Heart right ventricle (tissue), 16 donors: Measurements from ENCODE around the gene CPA5. TPM values are rescaled to one million over a fixed set of nuclear protein-coding genes. Genes with fewer than 3 reads are reported as not detected.

ENCODE experiments used
- ATAC-seq, 8 donors: fragments of 200-7000 bp; cut with Tn5 transposase; one replicate each; pipeline ENCODE4 v1.9.1; 2020; ENCODE audit warnings: mild to moderate bottlenecking in 8 of 8, moderate library complexity in 8 of 8, moderate number of reproducible peaks in 1 of 8
- DNase-seq, 2 donors: peaks; one replicate each; pipeline ENCODE4 v3.0.0-alpha.2; 2020
- H3K27ac ChIP-seq, 10 donors: fragments of 200-600 bp; sonication (generic) in 2 of 10; one replicate each; pipeline versions ENCODE4 v1.5.0 to v1.8.0; 2020 to 2022; ENCODE audit warnings: mild to moderate bottlenecking in 3 of 10
- H3K27me3 ChIP-seq, 7 donors: fragments of 200-600 bp; one replicate each; pipeline ENCODE4 v1.8.0; 2021 to 2022; ENCODE audit warnings: mild to moderate bottlenecking in 2 of 7
- H3K36me3 ChIP-seq, 9 donors: fragments of 200-600 bp; sonication (generic) in 1 of 9; one replicate each; pipeline versions ENCODE4 v1.5.0 to v1.8.0; 2020 to 2022; ENCODE audit warnings: mild to moderate bottlenecking in 2 of 9
- H3K4me1 ChIP-seq, 9 donors: fragments of 200-600 bp; sonication (generic) in 1 of 9; one replicate each; pipeline versions ENCODE4 v1.5.0 to v1.8.0; 2020 to 2022; ENCODE audit warnings: mild to moderate bottlenecking in 4 of 9
- H3K4me3 ChIP-seq, 10 donors: fragments of 200-600 bp; sonication (generic) in 2 of 10; one replicate each; pipeline versions ENCODE4 v1.5.0 to v1.8.0; 2020 to 2022; ENCODE audit warnings: mild to moderate bottlenecking in 7 of 10, moderate library complexity in 2 of 10
- H3K9me3 ChIP-seq, 11 donors: fragments of 200-600 bp in 10 of 11; sonication (generic) in 2 of 11; one replicate each; pipeline versions ENCODE4 v1.5.0 to v1.8.0; 2013 to 2022; ENCODE audit warnings: mild to moderate bottlenecking in 2 of 11, control low read depth in 1 of 11, moderate library complexity in 1 of 11
- WGBS, 2 donors: extraction: QIAGEN DNeasy Blood & Tissue Kit; methylation state at CpG; one replicate each; pipeline ENCODE4 v1.1.7; 2013; ENCODE audit warnings: inconsistent platforms in 1 of 2; 5-methylcytosine and 5-hydroxymethylcytosine counted together
- intact Hi-C, 10 donors: fragments of 100-400 bp; cut with DNase I; formaldehyde crosslinking; loops; one replicate each; pipeline versions ENCODE4 v1.11.1 to v1.14.2; 2022
- polyA plus RNA-seq, 2 donors: library from polyadenylated mRNA; stranded (reverse); fragments of 200-250 nt; gene quantifications; one replicate each; pipeline ENCODE4 v1.2.3, GENCODE V29; 2013
- total RNA-seq, 10 donors: library from RNA; stranded (reverse); fragmentation: NEBNext Ultra II Directional in 3 of 10; extraction: Animal tissue kit (Norgen Biotek cat#: 25700) in 3 of 10; gene quantifications; one replicate each; pipeline versions ENCODE4 v1.2.1 to v1.2.4, GENCODE V29; 2021 to 2023
- TF ChIP-seq, protein P1 (sequence below), 9 donors: fragments of 200-600 bp; sonication (generic) in 2 of 9; IDR thresholded peaks; one replicate each; pipeline versions ENCODE4 v1.5.0 to v1.8.0; 2021 to 2022; ENCODE audit warnings: antibody characterized with exemption in 9 of 9, mild to moderate bottlenecking in 5 of 9, moderate library complexity in 1 of 9
- donor health status: Arrhythmogenic right ventricular cardiomyopathy.
- donor health status: ischemic (EF 13 %, LVEDD 7.1; RV severe dilation, severe dysfunction).
- donor health status: healthy with polysubstance abuse.
- donor health status: DM: no; HTN: yes; CAD: no.
- donor health status: DM: no; HTN: no; CAD: no.
- donor health status: ischemic (EF 25% LVEDD 6.9; RV normal size, moderate dysfunction).
- donor health status: ischemic (EF 25% LVEDD 5.7; RV mildly dilated, moderate dysfunction).
- donor health status: healthy.
- donor health status: DM: yes; HTN: yes; CAD: no.
- donor health status: Ischemic cardiomyopathy.
- donor health status: ischemic (EF 35%, LVEDD 5.7; RV mildly dilated, moderate dysfunction).
- donor health status: nonischemic (EF 11% LVEDD 7.7; RV severe dilation, severe dysfunction).
- donor health status: DM: yes; HTN: yes; CAD: no.
- donor health status: PGD.
- donor health status: ischemic (EF 29% LVEDD 5.4; RV normal size, mild dysfunction).
- donor health status: nonischemic (EF 23%, LVEDD 6.1; RV moderate dilation, normal function).

Gene CPA5
- total and polyA plus RNA-seq, 12 donors: 0.06 TPM; not detected in 11

- TF ChIP-seq, protein P1, sequence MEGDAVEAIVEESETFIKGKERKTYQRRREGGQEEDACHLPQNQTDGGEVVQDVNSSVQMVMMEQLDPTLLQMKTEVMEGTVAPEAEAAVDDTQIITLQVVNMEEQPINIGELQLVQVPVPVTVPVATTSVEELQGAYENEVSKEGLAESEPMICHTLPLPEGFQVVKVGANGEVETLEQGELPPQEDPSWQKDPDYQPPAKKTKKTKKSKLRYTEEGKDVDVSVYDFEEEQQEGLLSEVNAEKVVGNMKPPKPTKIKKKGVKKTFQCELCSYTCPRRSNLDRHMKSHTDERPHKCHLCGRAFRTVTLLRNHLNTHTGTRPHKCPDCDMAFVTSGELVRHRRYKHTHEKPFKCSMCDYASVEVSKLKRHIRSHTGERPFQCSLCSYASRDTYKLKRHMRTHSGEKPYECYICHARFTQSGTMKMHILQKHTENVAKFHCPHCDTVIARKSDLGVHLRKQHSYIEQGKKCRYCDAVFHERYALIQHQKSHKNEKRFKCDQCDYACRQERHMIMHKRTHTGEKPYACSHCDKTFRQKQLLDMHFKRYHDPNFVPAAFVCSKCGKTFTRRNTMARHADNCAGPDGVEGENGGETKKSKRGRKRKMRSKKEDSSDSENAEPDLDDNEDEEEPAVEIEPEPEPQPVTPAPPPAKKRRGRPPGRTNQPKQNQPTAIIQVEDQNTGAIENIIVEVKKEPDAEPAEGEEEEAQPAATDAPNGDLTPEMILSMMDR (IDR thresholded peaks at IDR 0.05): no peak
- Histone ChIP-seq H3K9me3 (no peaks in the 10 kb centered on the region), H3K27me3 (no peaks in the 10 kb centered on the region), H3K36me3 (peaks cover 0 to 5% (median 0%) of the 10 kb centered on the region in 9 donors), H3K27ac (no peak overlapping the region), H3K4me1 (peaks cover 0 to 10% (median 0%) of the 10 kb centered on the region in 9 donors), H3K4me3 (no peak overlapping the region)
- WGBS, 2 donors: 76 to 83% methylated on average over 4 of the region's 4 CpGs
- DNase-seq: no peak
- intact Hi-C loops: no loop called here
- no peak for ATAC-seq
Observed at GRCh38 chr7:130409712-130410072, 65.1 kb downstream of the CPA5 start.

DNA sequence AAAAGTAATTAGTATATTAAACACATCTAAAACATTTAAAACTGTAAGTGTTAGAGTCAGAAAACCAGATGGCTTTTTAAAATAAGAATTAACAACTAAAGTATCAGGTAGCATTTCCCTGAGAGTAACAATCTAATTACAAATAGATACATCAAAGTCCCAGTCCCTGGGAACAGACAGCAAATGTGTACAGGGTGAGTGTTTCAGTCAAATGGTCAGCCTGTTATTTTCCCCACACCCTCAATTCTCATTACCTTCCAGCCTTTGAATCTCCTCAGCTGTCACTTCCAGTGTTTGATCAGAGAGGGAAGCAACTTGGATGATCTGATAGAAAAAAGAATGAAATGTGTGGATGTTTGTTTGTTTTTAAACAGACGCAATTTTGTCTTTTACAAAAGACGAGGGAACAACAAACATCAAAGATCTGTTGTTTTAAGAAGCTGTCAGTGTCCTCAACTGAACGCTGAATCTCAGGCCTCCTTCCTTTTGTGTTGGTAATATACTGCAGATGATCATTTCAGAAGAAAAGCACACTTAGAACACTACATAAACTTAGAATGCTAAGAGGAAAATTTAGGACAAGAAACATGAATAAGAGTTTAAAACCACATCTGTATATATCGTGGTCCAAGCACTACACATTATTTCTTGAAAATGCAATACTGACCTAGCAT, 66.4 kb downstream of the CPA5 start:
- Histone ChIP-seq H3K4me1 (peaks cover 0 to 10% (median 0%) of the 10 kb centered on the region in 9 donors), H3K4me3 (no peak overlapping the region), H3K27me3 (no peaks in the 10 kb centered on the region), H3K36me3 (peaks cover 0 to 5% (median 0%) of the 10 kb centered on the region in 9 donors), H3K27ac (no peak overlapping the region), H3K9me3 (no peaks in the 10 kb centered on the region)
- DNase-seq (no peak), ATAC-seq (no peak)
- WGBS, 2 donors: 81 to 89% methylated on average over 4 of the region's 4 CpGs
- TF ChIP-seq, protein P1 (IDR thresholded peaks at IDR 0.05): no peak
- intact Hi-C loops: no loop called here

GRCh38 chr7:130413201-130413600, 68.6 kb downstream of the CPA5 start:
- 98 to 100% methylated on average over 4 of the region's 4 CpGs for WGBS, 2 donors
- ATAC-seq: no peak

DNA sequence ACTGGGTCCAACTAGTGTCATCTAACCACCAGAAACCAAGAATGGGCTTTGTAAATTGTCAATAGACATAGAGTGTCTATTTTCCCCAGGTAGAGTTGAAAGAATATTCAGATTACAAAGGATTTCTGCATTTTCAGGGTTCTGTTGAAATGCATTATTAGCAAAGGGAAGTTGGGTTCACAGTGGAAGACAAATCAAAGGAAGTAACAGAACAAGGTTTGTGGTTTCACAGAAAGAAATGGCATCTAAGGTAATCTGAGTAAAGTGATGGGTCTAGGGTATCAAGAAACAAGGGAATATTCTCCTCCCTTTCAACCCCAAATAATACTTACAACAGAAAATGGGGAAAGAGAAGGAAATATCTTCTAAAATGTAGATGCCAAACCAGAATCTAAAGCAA, 70.4 kb downstream of the CPA5 start:
- Histone ChIP-seq H3K4me1 (no peaks in the 10 kb centered on the region), H3K9me3 (no peaks in the 10 kb centered on the region), H3K4me3 (no peak overlapping the region), H3K27me3 (no peaks in the 10 kb centered on the region), H3K27ac (no peak overlapping the region), H3K36me3 (peaks cover 0 to 5% (median 0%) of the 10 kb centered on the region in 9 donors)
- DNase-seq: no peak
- intact Hi-C loops: no loop called here
- ATAC-seq: no peak
- TF ChIP-seq, protein P1 (IDR thresholded peaks at IDR 0.05): no peak

More at GRCh38 chr7:130413201-130413600, 68.6 kb downstream of the CPA5 start:
- Histone ChIP-seq H3K27me3 (no peaks in the 10 kb centered on the region), H3K27ac (no peak overlapping the region), H3K4me3 (no peak overlapping the region), H3K9me3 (no peaks in the 10 kb centered on the region), H3K4me1 (peaks cover 0 to 10% (median 0%) of the 10 kb centered on the region in 9 donors), H3K36me3 (peaks cover 0 to 5% (median 0%) of the 10 kb centered on the region in 9 donors)
- TF ChIP-seq, protein P1 (IDR thresholded peaks at IDR 0.05): no peak
- intact Hi-C loops: no loop called here
- no peak for DNase-seq
